Skin epidermis (tissue), 12 donors: ENCODE results near the gene UBAP1.
"Not testable (repeated sequence)": the region's sequence is repeated elsewhere in the genome, so short reads cannot be mapped to it uniquely, and the experiment has no call there.

Source experiments
- H3K27ac ChIP-seq, 21 experiments: fragments of 200-600 bp; sonication (generic) in 11 of 21; one replicate each; pipeline ENCODE4 v1.5.0; 2020; ENCODE audit warnings: mild to moderate bottlenecking in 3 of 21, inconsistent platforms in 2 of 21, moderate library complexity in 2 of 21
- H3K4me3 ChIP-seq, 7 experiments: fragments of 200-600 bp; sonication (generic) in 2 of 7; one replicate each; pipeline ENCODE4 v1.5.0; 2020; ENCODE audit warnings: inconsistent platforms in 2 of 7, mild to moderate bottlenecking in 2 of 7, moderate library complexity in 1 of 7

Gene UBAP1

GRCh38 chr9:34217015-34217414 lies 38.2 kb downstream of the UBAP1 start:
- not testable (repeated sequence) for H3K27ac ChIP-seq

GRCh38 chr9:34218446-34218845 lies 39.6 kb downstream of the UBAP1 start:
- Histone ChIP-seq H3K27ac (peak overlapping the region in 3 of 21 experiments; percentile 3 to 54 (median 10)), H3K4me3 (no peak overlapping the region)

More at GRCh38 chr9:34217015-34217414, 38.2 kb downstream of the UBAP1 start:
- H3K4me3 ChIP-seq = not testable (repeated sequence)

- H3K27ac ChIP-seq = no peak overlapping the region
- H3K4me3 ChIP-seq = no peak overlapping the region
These were observed 40.6 kb downstream of the UBAP1 start for GRCh38 chr9:34219421-34219820.

- no peak overlapping the region for H3K4me3 ChIP-seq
- H3K27ac ChIP-seq = no peak overlapping the region
These were observed 41.4 kb downstream of the UBAP1 start for GRCh38 chr9:34220218-34220617.

- Histone ChIP-seq H3K27ac (no peak overlapping the region), H3K4me3 (no peak overlapping the region)
These were observed 45.5 kb downstream of the UBAP1 start for GRCh38 chr9:34224349-34224748.

- not testable (repeated sequence) for H3K4me3 ChIP-seq, H3K27ac ChIP-seq
These were observed 47.4 kb downstream of the UBAP1 start for GRCh38 chr9:34226144-34226760.

GRCh38 chr9:34227445-34227844 lies 48.6 kb downstream of the UBAP1 start:
- Histone ChIP-seq H3K27ac (no peak overlapping the region), H3K4me3 (no peak overlapping the region)

GRCh38 chr9:34230556-34230955 lies 51.7 kb downstream of the UBAP1 start:
- H3K27ac ChIP-seq = peak overlapping the region in 3 of 21 experiments; percentile 2 to 20 (median 16)
- H3K4me3 ChIP-seq = no peak overlapping the region

- H3K4me3 ChIP-seq = no peak overlapping the region
- no peak overlapping the region for H3K27ac ChIP-seq
These were observed 53.4 kb downstream of the UBAP1 start for GRCh38 chr9:34232201-34232600.

- Histone ChIP-seq H3K4me3 (no peak overlapping the region), H3K27ac (no peak overlapping the region)
These were observed 54.8 kb downstream of the UBAP1 start for GRCh38 chr9:34233672-34234071.

GRCh38 chr9:34237836-34238235 lies 59.0 kb downstream of the UBAP1 start:
- H3K27ac ChIP-seq = no peak overlapping the region
- no peak overlapping the region for H3K4me3 ChIP-seq

GRCh38 chr9:34240006-34240405 lies 61.2 kb downstream of the UBAP1 start:
- peak overlapping the region in 2 of 21 experiments; percentile 4 to 51 for H3K27ac ChIP-seq

GRCh38 chr9:34242830-34243229 lies 64.0 kb downstream of the UBAP1 start:
- Histone ChIP-seq H3K4me3 (no peak overlapping the region), H3K27ac (peak overlapping the region in 2 of 21 experiments; percentile 18 to 34)

More at GRCh38 chr9:34240006-34240405, 61.2 kb downstream of the UBAP1 start:
- H3K4me3 ChIP-seq = no peak overlapping the region

- H3K27ac ChIP-seq, H3K4me3 ChIP-seq: not testable (repeated sequence)
These were observed 66.4 kb downstream of the UBAP1 start for GRCh38 chr9:34245212-34245611.

- Histone ChIP-seq H3K27ac (no peak overlapping the region), H3K4me3 (no peak overlapping the region)
These were observed 67.6 kb downstream of the UBAP1 start for GRCh38 chr9:34246453-34246852.

GRCh38 chr9:34247782-34248181 lies 68.9 kb downstream of the UBAP1 start:
- H3K27ac ChIP-seq, H3K4me3 ChIP-seq: not testable (repeated sequence)

- Histone ChIP-seq H3K4me3 (no peak overlapping the region), H3K27ac (peak overlapping the region in 5 of 21 experiments; percentile 8 to 47 (median 25))
These were observed 70.4 kb downstream of the UBAP1 start for GRCh38 chr9:34249274-34249673.

GRCh38 chr9:34250721-34251120 lies 71.9 kb downstream of the UBAP1 start:
- Histone ChIP-seq H3K4me3 (no peak overlapping the region), H3K27ac (peak overlapping the region in 1 of 21 experiments; percentile 11)

- Histone ChIP-seq H3K27ac (peak overlapping the region in 2 of 21 experiments; percentile 4 to 27), H3K4me3 (no peak overlapping the region)
These were observed 73.2 kb downstream of the UBAP1 start for GRCh38 chr9:34252016-34252415.

GRCh38 chr9:34252670-34253459 lies 74.0 kb downstream of the UBAP1 start:
- Histone ChIP-seq H3K4me3 (no peak overlapping the region), H3K27ac (peak overlapping the region in 12 of 21 experiments; percentile 4 to 72 (median 52))

- H3K4me3 ChIP-seq = no peak overlapping the region
- H3K27ac ChIP-seq = peak overlapping the region in 14 of 21 experiments; percentile 4 to 72 (median 51)
These were observed 74.6 kb downstream of the UBAP1 start for GRCh38 chr9:34253460-34253837.
